Left colon (tissue), 2 donors: ENCODE measurements around the gene DGCR6L. TPM values are rescaled to one million over a fixed set of nuclear protein-coding genes. Genes with fewer than 3 reads are reported as not detected.
A peak's percentile ranks its signal among the peaks of the same experiment; 100 is the strongest.
"Not testable (repeated sequence)": the region's sequence is repeated elsewhere in the genome, so short reads cannot be mapped to it uniquely, and the experiment has no call there.

Experiments used
- ATAC-seq: fragments of 200-7000 bp; cut with Tn5 transposase; one replicate; pipeline ENCODE4 v1.9.1; 2020; ENCODE audit warnings: mild to moderate bottlenecking, moderate library complexity
- DNase-seq, 2 donors: peaks; one replicate each; pipeline ENCODE4 v3.0.0-alpha.2; 2020
- intact Hi-C, 2 donors: fragments of 100-400 bp; cut with DNase I in 1 of 2; cut with micrococcal nuclease in 1 of 2; formaldehyde crosslinking; loops; one replicate each; pipeline versions ENCODE4 v1.11.2 to v1.14.0; 2022; cut with DNase I, micrococcal nuclease
- total RNA-seq, 2 donors: library from RNA; stranded (reverse); fragmentation: NEBNext Ultra II Directional; extraction: Animal tissue kit (Norgen Biotek cat#: 25700); gene quantifications; one replicate each; pipeline ENCODE4 v1.2.1, GENCODE V29; 2021
- donor health status: DM: no; HTN: no; CAD: no.
- donor health status: DM: yes; HTN: yes; CAD: no.

Gene DGCR6L
- total RNA-seq, 2 donors from 2014 or later: 25.7 to 26.1 TPM

DNA sequence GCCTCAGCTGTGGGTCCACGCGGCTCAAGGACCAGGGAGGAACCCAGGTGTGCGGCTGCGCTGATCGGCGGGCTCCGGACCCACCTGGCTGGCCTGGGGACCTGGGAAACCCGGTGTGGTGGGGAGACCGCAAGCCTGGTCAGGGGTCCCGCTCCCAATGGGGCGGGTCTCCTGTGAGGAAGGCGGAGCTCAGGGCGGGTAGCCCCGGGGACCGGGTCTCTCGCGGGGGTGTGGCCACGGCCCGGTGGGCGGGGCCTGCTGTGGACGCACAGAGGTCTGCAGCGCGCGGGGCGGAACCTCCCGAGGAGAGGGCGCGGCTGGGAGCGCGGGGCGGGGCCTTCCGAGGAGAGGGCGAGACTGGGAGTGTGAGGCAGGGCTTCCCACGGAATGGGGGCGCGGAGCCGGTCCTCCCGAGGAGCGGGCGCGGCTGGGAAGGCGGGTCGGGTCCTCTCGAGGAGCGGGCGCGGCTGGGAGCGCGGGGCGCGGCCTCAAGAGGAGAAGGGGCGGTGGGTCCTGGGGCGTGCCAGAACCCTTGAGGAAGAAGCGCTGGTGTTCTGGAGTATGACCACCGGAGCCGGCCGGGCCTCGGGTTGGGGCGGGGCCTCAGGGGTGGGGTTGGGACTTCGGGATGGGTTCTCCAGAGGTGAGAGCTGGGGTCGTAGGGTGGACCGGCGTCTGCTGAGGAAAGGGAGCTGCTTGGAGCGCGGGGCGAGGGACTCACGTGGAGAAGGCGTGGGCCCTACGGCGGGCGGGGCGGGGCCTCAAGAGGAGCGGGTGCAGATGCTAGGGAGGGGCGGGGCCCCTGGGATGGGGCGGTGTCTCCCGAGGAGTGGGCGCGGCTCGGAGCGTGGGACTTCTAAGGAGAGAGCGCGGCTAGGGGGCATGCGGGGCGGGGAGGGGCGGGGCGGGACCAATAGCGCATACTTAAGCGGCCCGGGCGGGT, 20.8 kb downstream of the DGCR6L start:
- ATAC-seq (peak; percentile 91), DNase-seq (peak; percentile 87 to 91)
- intact Hi-C loops: no loop called here

DNA sequence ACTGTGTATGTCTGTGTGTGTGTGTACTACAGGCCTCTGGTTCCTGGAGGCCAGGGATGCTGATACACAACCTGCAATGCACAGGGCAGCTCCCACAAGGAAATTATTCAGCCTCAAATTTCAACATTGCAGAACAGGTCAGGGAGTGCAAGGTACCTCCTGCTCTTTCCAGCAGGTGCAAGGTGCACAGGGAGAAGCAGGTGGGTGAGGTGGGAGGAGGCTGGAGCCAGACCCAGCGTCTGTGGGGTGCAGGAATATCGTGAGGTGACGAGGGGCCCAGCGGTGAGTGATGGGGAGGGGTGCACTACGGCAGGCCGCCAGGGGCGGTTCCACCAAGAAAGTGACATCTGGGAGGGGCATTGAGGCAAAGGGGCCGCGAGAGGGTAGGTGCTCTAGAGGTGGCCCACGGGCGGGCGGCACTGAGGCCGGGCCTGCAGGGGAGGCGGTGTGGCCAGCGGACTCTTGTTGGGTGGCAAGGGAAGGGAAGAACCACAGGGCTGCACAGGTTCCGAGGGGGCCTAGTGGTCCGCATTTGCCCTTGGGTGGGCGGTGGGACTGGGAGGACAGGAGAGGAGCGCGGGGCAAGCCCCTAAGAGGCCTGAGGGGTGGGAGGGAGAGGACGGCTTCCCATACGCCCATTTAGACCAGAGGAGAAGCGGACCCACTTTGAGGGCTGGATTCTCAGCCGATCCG, 21.6 kb downstream of the DGCR6L start:
- DNase-seq (no peak), ATAC-seq (peak; percentile 9)
- intact Hi-C loops: no loop called here

DNA sequence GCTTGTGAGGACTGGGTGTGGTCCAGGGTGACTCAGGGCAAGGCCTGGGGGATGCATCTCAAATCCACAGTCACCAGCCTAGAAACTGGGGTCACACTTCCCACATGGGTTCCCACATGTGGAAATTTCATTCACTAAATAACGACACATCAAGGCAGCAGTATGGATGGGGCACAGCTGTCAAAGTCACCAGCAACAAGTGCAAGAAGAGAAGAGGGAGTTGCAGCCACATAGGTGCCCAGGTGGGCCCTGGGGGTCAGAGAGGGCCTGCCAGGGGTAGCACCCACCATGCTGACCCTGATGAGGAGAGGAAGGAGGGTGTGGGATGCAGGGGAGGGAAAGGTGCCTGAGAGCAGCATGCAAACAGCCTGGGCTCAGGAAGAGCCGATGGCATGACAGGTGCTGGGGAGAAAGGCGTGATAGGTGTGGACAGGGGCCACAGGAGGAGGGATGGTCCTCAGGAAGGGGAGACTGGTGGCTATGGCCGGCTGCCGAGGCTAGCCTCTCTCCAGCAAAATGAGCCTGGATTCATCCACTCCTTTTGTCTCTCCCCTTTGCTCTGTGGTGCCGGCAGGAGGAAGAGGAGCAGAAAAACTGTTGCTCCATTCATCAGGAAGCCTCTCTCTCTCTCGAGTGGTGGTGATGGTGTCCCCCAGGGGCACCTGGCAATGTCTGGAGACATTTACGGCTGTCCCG, 22.3 kb downstream of the DGCR6L start:
- no peak for DNase-seq
- intact Hi-C loops: no loop called here
- ATAC-seq: no peak

DNA sequence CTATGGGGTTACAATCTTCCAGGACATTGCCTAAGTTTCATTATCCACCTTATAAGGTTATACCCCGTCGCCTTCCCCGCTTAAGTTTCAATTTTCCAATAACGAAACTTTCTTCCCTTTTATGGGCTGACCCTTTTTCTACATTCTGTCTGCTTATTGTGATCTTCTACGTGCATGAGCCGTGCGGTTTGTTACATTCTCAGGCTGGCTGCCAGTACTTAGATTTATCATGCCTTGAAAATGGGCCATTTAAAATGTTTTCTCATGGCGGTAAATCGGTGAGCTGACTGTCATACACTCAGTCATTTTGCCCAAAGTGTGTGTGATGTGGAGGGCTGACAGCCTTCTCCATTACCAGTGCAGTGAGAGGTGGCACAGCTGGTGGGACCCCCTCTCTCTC, 23.3 kb downstream of the DGCR6L start:
- DNase-seq (no peak), ATAC-seq (no peak)
- intact Hi-C loops: no loop called here

DNA sequence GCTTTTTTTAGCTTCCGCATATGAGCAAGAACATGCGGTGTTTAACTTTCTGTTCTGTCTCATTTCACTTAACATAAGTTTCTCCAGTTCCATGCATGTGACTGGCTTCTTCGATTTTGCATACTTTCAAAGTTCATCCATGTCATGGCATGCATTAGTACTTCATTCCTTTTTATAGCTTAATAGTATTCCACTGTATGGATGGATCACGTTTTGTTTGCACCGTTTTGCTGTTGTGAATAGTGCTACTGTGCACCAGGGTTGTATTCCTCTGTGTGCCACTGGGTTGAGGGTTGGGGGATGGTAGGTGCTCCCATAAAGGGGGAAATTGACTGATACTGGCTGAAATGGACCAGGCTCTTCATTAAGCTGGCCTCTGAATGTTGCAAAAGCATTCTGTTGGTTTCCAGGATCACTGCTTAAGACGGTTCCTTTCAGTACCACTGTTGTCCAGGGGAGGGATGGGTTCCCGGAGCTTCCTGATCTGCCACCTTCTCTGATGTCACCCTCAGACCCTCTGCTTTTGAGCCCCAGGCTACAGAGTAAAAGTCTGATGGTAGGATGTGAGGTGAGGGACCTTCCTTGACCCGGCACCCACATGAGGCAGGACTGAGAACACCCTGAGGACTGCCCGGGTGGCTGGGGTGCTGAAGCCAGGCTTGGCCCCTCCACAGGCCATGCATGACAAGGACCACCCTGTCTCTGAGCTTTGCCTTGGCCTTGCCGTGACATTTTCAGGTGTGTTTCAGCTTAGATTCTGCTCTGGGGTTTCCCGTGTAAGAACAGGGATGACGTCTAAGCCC, 24.4 kb downstream of the DGCR6L start:
- ATAC-seq: no peak
- DNase-seq: no peak
- intact Hi-C loops: no loop called here

DNA sequence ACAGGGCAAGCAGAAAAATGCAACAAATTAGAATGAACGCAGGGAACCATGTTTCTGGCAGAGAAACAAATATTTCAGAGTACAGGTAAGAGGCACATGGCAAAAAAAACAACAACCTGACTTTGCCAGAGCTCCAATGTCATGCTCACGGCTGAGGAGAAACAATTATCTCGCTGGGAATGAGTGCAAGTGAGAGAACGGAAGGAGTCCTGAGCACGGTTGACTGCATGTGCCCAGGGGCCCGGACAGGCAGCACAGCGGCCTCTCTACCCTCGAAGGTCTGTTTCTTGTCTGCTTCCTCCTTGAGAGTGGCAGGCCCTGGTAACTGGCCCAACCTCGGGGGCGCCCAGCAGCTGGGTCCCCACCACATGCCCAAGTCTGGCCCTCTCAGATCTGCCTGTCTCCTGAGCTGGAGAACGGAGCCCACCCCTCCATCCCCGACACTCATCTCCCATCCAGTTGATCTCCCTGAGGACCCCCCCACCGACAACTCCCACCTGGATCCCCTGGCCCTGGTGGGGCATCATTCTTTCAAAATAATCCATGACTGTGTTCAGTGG, 27.1 kb downstream of the DGCR6L start:
- intact Hi-C loops: no loop called here
- DNase-seq: no peak
- no peak for ATAC-seq

DNA sequence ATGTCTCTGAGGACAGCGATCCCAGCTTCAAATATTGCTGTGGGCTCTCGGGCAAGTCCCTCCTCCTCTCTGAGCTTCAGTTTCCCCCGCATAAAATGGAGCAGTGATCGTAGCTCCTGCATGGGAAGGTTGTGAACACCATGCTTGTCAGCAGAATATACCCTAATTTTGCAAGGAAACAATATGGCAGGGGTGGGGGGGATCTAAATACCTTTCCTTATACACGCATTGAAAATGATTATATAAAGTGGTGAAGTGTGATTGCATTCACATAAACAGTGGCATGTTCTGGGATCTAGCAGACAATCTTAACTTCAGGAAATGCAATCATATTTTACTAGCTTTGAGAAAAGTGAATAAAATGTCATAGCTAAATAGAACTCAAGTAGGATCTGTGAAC, 27.8 kb downstream of the DGCR6L start:
- DNase-seq (no peak), ATAC-seq (no peak)
- intact Hi-C loops: no loop called here

DNA sequence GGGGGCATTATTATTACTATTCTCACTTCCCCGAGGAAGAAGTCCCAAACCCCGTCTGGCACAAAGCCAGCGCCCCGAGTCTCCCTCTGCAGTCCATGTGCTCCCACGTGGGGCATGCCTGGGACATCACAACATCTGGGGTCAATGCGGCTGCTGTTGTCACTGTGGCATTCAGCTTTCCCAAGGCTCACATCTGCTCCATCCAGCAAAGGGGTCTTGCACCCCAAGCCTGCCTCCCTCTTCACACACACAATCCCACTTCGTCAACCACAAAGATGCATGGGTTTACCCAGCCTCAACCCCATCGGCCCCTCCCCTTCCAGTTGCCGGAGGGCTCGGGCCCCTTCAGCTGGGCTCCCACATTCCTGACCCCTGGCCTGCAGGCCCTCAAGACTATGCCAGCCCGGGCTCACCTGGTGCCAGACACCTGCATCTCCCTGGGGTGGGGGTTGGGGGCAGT, 28.2 kb downstream of the DGCR6L start:
- no peak for DNase-seq
- no peak for ATAC-seq
- intact Hi-C loops: no loop called here

DNA sequence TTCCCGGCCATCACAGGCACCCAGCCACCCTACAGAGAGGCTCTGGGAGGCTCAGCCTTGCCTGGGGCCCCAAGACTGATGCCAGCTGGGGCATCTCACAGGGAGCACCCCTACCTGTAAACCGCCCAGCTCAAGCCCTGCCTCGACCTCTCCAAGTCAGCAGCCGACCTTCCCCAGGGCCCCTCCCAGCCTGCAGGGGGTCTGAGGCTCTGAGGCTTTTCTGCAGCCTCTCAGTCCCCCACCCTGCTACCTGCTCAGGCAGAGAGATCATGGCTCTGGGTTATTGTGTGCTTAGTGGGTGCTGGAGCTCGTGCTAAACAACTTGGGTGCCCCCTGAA, 28.6 kb downstream of the DGCR6L start:
- intact Hi-C loops: no loop called here
- ATAC-seq: no peak

DNA sequence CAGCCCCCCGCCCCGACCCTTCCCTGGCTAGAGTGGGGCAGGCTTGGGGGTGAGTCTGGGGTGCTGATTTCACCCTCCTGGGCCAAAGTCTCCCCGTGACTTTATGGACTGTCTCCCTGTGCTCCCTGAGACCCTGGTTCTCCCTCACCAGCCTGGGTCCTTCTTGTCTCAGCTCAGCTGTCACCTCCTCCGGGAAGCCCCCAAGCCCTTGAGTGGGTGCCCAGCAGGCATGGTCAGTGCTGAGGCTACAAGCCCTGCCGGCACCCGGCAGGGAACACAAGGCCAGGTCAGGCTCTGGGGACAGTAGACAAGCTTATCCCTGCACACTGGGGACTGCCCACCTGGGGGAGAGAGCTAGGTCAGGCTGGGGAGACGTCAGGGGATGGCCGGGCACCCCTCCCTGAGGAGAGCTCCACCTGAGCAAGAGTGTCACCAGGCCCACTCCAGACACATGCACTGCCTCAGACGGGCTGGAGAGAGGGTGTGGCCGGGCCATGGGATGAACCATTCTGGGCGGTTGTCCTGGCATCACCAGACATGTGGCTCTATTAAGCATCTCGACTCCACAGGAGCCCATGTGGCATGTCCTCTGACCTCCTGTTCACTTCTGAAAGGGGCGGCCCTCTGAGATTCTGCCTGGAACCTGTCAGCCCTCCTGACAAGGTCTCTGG, 29.1 kb downstream of the DGCR6L start:
- DNase-seq (no peak), ATAC-seq (no peak)
- intact Hi-C loops: no loop called here

More for the DNA sequence above, 28.6 kb downstream of the DGCR6L start:
- DNase-seq: no peak

DNA sequence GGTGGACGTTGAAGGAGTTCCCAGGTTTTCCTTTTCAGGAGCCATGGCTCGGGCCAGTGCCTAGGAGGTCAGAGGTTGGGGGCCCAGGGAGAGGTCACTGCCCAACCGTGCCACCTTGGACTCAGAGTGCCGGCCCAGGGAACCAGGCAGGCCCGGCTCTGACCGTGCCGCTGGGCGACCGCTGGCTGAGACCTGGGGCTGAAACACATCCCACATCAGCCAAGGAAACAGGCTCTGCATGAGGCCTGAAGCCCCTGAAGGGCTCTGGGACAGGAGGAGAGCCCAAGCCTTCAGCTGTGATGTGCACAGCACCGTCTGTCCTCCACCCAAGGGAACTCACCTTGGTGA, 29.8 kb downstream of the DGCR6L start:
- ATAC-seq (no peak), DNase-seq (no peak)
- intact Hi-C loops: no loop called here

DNA sequence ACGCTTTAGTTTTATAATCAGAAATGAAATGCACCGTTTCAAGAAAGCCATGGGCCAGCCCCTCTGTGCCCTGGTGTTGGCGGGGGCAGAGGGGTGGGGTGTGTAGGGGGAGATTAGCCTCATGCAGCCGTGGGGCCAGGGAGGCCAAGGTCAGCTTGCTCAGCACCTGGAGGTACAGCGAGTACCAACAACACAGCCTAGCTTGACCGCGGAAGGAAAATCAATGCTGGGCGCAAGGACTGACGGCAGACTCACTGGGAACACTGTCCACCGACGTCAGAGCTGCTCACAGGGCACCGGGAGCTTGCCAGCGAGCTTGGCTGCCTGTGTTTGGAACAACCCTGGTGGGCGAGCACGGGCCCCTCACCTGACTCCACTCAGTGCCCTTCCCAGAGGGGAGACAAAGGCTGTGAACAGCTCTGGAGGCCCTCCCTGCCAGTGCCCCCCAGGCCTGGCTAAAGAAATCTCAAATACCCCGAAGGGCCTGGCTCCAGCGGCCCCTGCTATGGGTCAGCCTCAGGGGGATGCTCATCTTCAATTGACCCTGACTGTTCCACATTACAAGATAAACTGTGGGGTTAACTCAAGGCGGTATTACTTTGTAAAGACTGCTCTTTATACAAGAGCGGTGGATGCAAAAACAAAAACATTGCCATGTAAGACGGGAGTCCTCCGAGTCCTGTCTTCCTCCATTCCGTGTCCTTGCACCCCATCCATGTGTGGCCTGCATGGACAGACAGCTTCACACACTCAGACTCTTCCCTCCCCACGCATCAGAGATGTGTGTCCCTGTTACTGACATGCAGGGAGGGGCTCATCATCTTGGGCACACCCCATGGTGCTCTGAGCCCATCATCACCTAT, 30.4 kb downstream of the DGCR6L start:
- not testable (repeated sequence) for DNase-seq, ATAC-seq
- intact Hi-C loops: loop anchor here in 1 of 2 donors (5.0 kb wide), 1 partner anchor 132 kb away; no protein-coding TSS in a partner anchor

DNA sequence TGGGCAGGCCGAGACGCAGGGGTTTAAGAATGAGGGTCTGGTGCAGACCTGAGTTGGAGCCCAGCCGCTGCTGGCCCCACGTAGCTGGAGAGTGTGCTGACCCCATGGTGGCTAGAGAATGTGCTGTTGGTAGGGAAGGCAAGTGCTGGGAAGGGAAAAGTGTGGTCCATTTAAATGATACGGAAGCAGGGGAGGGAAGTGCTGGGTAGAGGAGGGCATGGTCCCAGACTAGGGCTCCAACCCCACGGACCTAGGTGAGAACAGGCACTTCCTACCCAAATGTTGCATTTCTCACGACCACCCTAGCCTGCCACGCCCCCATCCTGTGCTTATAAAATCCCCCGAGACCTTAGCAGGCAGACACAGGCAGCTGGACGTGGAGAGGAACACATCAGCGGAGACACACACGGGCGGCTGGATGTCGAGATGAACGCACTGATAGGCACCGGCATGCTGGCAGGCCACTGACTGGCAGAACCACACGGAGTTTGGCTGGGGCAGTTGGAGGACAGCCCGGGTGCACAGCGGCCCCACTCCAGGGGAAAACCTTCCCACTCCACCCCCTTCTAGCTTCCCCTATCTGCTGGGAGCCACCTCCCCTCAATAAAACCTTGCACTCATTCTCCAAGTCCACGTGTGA, 33.0 kb downstream of the DGCR6L start:
- DNase-seq, ATAC-seq: not testable (repeated sequence)
- intact Hi-C loops: loop anchor here in 1 of 2 donors (5.0 kb wide), 1 partner anchor 130 kb away; no protein-coding TSS in a partner anchor

DNA sequence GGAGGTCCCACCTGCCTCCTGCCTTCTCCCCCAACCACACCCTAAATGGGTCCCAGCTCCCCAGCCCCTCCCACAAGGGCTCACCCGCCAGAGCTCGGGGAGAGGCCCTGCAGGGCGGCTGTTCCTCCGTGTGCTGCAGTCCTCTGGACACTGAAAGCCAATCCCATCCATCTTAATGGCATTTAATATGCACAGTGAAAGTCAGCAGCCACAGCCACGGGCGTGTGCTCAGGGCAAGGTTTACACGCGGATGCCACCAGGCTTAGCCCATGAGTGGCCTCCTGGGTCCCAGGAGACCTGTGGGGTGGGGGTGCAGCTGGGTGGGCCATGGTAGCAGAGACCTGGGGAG, 33.6 kb downstream of the DGCR6L start:
- DNase-seq: not testable (repeated sequence)
- intact Hi-C loops: loop anchor here in 1 of 2 donors (5.0 kb wide), 1 partner anchor 129 kb away; no protein-coding TSS in a partner anchor
- peak; percentile 5 for ATAC-seq

DNA sequence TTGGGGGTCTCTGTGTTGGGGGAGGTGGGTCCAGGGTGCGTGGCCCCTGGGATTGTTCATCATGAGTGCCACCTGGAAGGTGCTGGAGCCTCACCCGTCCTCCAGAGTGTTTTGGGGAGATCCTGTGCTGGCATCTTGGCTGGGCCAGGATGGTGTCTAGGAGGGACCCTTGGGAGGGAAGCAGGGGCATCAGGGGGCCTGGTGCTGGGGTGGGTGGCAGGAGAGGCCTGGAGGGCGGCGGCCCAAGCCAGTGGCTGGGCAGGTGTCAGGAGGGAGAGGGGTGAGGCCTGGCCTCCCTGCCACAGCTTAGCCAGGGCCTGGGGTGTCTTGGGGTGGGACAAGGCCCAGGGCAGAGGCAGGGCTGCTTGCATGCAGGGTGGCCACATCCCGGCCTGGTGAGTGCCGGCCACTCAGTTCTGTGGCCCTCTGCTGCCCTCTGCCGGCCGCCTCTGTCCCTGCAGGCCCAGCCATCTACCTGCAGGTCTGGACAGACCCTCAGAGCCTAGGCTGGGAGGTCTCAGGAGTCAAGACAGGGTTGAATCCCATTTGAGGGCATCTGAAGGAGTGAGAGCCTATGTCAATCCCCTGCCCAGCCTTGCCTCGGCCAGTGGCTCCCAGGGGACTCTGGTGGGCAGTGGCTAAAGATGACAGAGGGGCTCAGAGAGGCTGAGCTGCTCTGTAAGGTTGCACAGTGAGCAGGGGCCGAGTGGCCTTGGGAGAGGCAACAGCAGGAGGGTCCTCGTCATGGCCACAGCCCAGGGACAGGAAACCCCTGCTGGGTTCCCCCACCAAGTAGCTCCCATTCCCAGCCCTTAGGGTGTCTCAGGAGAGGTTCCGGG, 34.2 kb downstream of the DGCR6L start:
- DNase-seq (peak; percentile 51 to 84), ATAC-seq (peak; percentile 90)
- intact Hi-C loops: loop anchor here in 1 of 2 donors (5.0 kb wide), 1 partner anchor 128 kb away; no protein-coding TSS in a partner anchor
